Colon (tissue), 2 donors: ENCODE results near the gene SLCO2B1.

ENCODE experiments used
- FAIRE-seq: peaks from 2 replicates; lab custom pipeline; 2012; peaks lifted over from hg19 to GRCh38; lab: Jason Lieb, UNC
- donor health status: control.
- donor health status: control.

SLCO2B1 gene

GRCh38 chr11:75145196-75145971, 5.5 kb upstream of the SLCO2B1 start:
- no peak for FAIRE-seq

- FAIRE-seq: no peak
These were observed 4.9 kb upstream of the SLCO2B1 start for GRCh38 chr11:75145972-75146519.

- FAIRE-seq: no peak
These were observed 4.2 kb upstream of the SLCO2B1 start for GRCh38 chr11:75146711-75147110.

- no peak for FAIRE-seq
These were observed 3.6 kb upstream of the SLCO2B1 start for GRCh38 chr11:75147191-75147874.

- FAIRE-seq: no peak
These were observed 3.0 kb upstream of the SLCO2B1 start for GRCh38 chr11:75147875-75148263.

GRCh38 chr11:75148436-75148983, 2.4 kb upstream of the SLCO2B1 start:
- no peak for FAIRE-seq

- FAIRE-seq: no peak
These were observed 991 bp upstream of the SLCO2B1 start for GRCh38 chr11:75149766-75150465.

GRCh38 chr11:75151346-75152047, 590 bp downstream of the SLCO2B1 start:
- no peak for FAIRE-seq

- no peak for FAIRE-seq
These were observed 1.2 kb downstream of the SLCO2B1 start for GRCh38 chr11:75152090-75152489.

GRCh38 chr11:75152651-75153427, 1.9 kb downstream of the SLCO2B1 start:
- no peak for FAIRE-seq

- no peak for FAIRE-seq
These were observed 4.0 kb downstream of the SLCO2B1 start for GRCh38 chr11:75154646-75155569.

- no peak for FAIRE-seq
These were observed 4.9 kb downstream of the SLCO2B1 start for GRCh38 chr11:75155570-75156422.

- no peak for FAIRE-seq
These were observed 7.3 kb downstream of the SLCO2B1 start for GRCh38 chr11:75158241-75158640.

GRCh38 chr11:75158696-75159150, 7.8 kb downstream of the SLCO2B1 start:
- FAIRE-seq: no peak

GRCh38 chr11:75159151-75159953, 8.4 kb downstream of the SLCO2B1 start:
- no peak for FAIRE-seq

- no peak for FAIRE-seq
These were observed 9.4 kb downstream of the SLCO2B1 start for GRCh38 chr11:75160220-75160757.

- no peak for FAIRE-seq
These were observed 10.0 kb downstream of the SLCO2B1 start for GRCh38 chr11:75160880-75161279.
